SK-N-SH (cell line): Measurements from ENCODE around the gene ID1. TPM values are rescaled to one million over a fixed set of nuclear protein-coding genes. Genes with fewer than 3 reads are reported as not detected.
A peak's percentile ranks its signal among the peaks of the same experiment; 100 is the strongest.

Source experiments
- CTCF ChIA-PET: fragments of 300-600, 350-600 bp; formaldehyde crosslinking; extraction: SDS; loops from one replicate; lab custom pipeline; 2021; lab: Yijun Ruan, JAX
- POLR2A ChIA-PET: fragments of 350-600 bp; sonication (Branson Sonifier 250); formaldehyde crosslinking; extraction: SDS; loops from one replicate; lab custom pipeline; 2020; ENCODE audit warnings: antibody characterized with exemption, inconsistent platforms; lab: Yijun Ruan, JAX
- DNase-seq: peaks from one replicate; pipeline ENCODE4 v3.0.0; 2012
- H2AFZ ChIP-seq: fragments of 200-600 bp; sonication (generic); 2 replicates; pipeline ENCODE4 v1.8.1; 2016; ENCODE audit warnings: antibody characterized with exemption, mild to moderate bottlenecking, low read depth
- H3F3A ChIP-seq: fragments of 200-600 bp; sonication (generic); replicated peaks from 2 replicates; pipeline ENCODE3; 2016; ENCODE audit warnings: antibody characterized with exemption, mild to moderate bottlenecking; ENCODE audit not compliant: insufficient read depth
- H3K27ac ChIP-seq, 2 experiments: fragments of 200-500 bp in 1 of 2; fragments of 200-600 bp in 1 of 2; sonication (Bioruptor generic) in 1 of 2; sonication (generic), shearing (Covaris generic) in 1 of 2; 2 replicates each; pipeline versions ENCODE4 v1.5.1 to v1.6.1; 2014 to 2016; ENCODE audit warnings: low read depth in 2 of 2, inconsistent platforms in 1 of 2, low read length in 1 of 2, mild to moderate bottlenecking in 1 of 2, mixed read lengths in 1 of 2
- H3K27me3 ChIP-seq: fragments of 200-600 bp; sonication (generic), shearing (Covaris generic); 2 replicates; pipeline ENCODE4 v1.6.1; 2016; ENCODE audit warnings: mixed run types; ENCODE audit not compliant: insufficient read depth
- H3K36me3 ChIP-seq, 2 experiments: fragments of 200-500 bp in 1 of 2; fragments of 200-600 bp in 1 of 2; sonication (Bioruptor generic) in 1 of 2; sonication (generic) in 1 of 2; replicated peaks in 1 of 2; 2 replicates each; pipeline versions ENCODE3 to v1.5.1; 2014 to 2016; ENCODE audit warnings: low read length in 1 of 2, mild to moderate bottlenecking in 1 of 2; ENCODE audit not compliant: insufficient read depth in 2 of 2, control insufficient read depth in 1 of 2
- H3K4me1 ChIP-seq, 2 experiments: fragments of 200-500 bp in 1 of 2; fragments of 200-600 bp in 1 of 2; sonication (Bioruptor generic) in 1 of 2; sonication (generic), shearing (Covaris generic) in 1 of 2; 2 replicates each; pipeline versions ENCODE4 v1.5.1 to v1.6.1; 2014 to 2016; ENCODE audit warnings: low read depth in 1 of 2, low read length in 1 of 2, mixed run types in 1 of 2; ENCODE audit not compliant: insufficient read depth in 2 of 2, control insufficient read depth in 1 of 2
- H3K4me2 ChIP-seq: fragments of 200-600 bp; sonication (generic), shearing (Covaris generic); 2 replicates; pipeline ENCODE4 v1.6.1; 2017; ENCODE audit warnings: mixed run types
- H3K4me3 ChIP-seq, 2 experiments: fragments of 200-500 bp in 1 of 2; fragments of 200-600 bp in 1 of 2; sonication (Bioruptor generic) in 1 of 2; sonication (generic), shearing (Covaris generic) in 1 of 2; 2 replicates each; pipeline versions ENCODE4 v1.5.1 to v1.8.1; 2014 to 2016; ENCODE audit warnings: low read depth in 2 of 2, inconsistent platforms in 1 of 2, low read length in 1 of 2, mild to moderate bottlenecking in 1 of 2, mixed read lengths in 1 of 2, moderate library complexity in 1 of 2
- H3K79me2 ChIP-seq: fragments of 200-600 bp; sonication (generic); 2 replicates; pipeline ENCODE4 v1.8.1; 2017; ENCODE audit warnings: mild to moderate bottlenecking; ENCODE audit not compliant: insufficient read depth
- H3K9ac ChIP-seq: fragments of 200-600 bp; sonication (generic); 2 replicates; pipeline ENCODE4 v1.6.1; 2017; ENCODE audit warnings: mixed run types
- H3K9me2 ChIP-seq: fragments of 200-600 bp; sonication (generic); 2 replicates; pipeline ENCODE4 v1.6.1; 2017; ENCODE audit warnings: mixed run types
- H3K9me3 ChIP-seq: fragments of 200-600 bp; sonication (generic); 2 replicates; pipeline ENCODE4 v1.6.1; 2017; ENCODE audit warnings: mixed run types, mild to moderate bottlenecking, moderate library complexity
- H4K20me1 ChIP-seq: fragments of 200-600 bp; sonication (generic); 2 replicates; pipeline ENCODE4 v1.6.1; 2017; ENCODE audit warnings: mild to moderate bottlenecking, mixed run types; ENCODE audit not compliant: insufficient read depth
- CTCF ChIP-seq: fragments of 200-600 bp; sonication (generic); IDR thresholded peaks from 2 replicates; pipeline ENCODE4 v1.6.1; 2017; ENCODE audit warnings: antibody characterized with exemption, mild to moderate bottlenecking, moderate library complexity
- EZH2phosphoT487 ChIP-seq: fragments of 200-600 bp; sonication (generic); IDR thresholded peaks from 2 replicates; pipeline ENCODE4 v1.6.1; 2017; ENCODE audit warnings: low read depth, mixed run types, mild to moderate bottlenecking, antibody characterized with exemption, moderate library complexity, borderline replicate concordance
- FOXJ3 ChIP-seq: sonication (generic); formaldehyde crosslinking; IDR thresholded peaks from 2 replicates; pipeline ENCODE4 v1.5.1; 2020; ENCODE audit warnings: mild to moderate bottlenecking, missing genetic modification reagents
- FOXM1 ChIP-seq: IDR thresholded peaks from 2 replicates; pipeline ENCODE4 v1.4.0; 2012; ENCODE audit warnings: low read depth, mild to moderate bottlenecking
- GABPA ChIP-seq: IDR thresholded peaks from 2 replicates; pipeline ENCODE4 v1.4.0; 2012; ENCODE audit warnings: low read depth, mild to moderate bottlenecking
- GATA2 ChIP-seq: sonication (generic); formaldehyde crosslinking; IDR thresholded peaks from 2 replicates; pipeline ENCODE4 v1.5.0; 2020; ENCODE audit warnings: mild to moderate bottlenecking, missing genetic modification reagents
- IRF3 ChIP-seq: fragments of 150-350 bp; IDR thresholded peaks from 2 replicates; pipeline ENCODE4 v1.6.1; 2016; ENCODE audit warnings: mild to moderate bottlenecking, low read depth, low read length
- MEF2A ChIP-seq: IDR thresholded peaks from 2 replicates; pipeline ENCODE4 v1.4.0; 2012; ENCODE audit warnings: low read depth, borderline replicate concordance
- NFIC ChIP-seq: IDR thresholded peaks from 2 replicates; pipeline ENCODE4 v1.4.0; 2012; ENCODE audit warnings: borderline replicate concordance
- NRF1 ChIP-seq: IDR thresholded peaks from 2 replicates; pipeline ENCODE4 v1.6.1; 2012; ENCODE audit warnings: low read depth, mild to moderate bottlenecking, low read length
- POLR2AphosphoS5 ChIP-seq: IDR thresholded peaks from 2 replicates; pipeline ENCODE4 v1.6.1; 2012; ENCODE audit warnings: low read depth, low read length
- RCOR1 ChIP-seq: fragments of 150-350 bp; IDR thresholded peaks from 2 replicates; pipeline ENCODE4 v1.6.1; 2017; ENCODE audit warnings: antibody characterized with exemption, low read length
- RFX5 ChIP-seq: IDR thresholded peaks from 2 replicates; pipeline ENCODE4 v1.6.1; 2012; ENCODE audit warnings: mild to moderate bottlenecking, improper control_type of control experiment, low read length
- RXRA ChIP-seq: IDR thresholded peaks from 2 replicates; pipeline ENCODE4 v1.4.0; 2012; ENCODE audit warnings: low read depth, mild to moderate bottlenecking, borderline replicate concordance
- SIN3A ChIP-seq: IDR thresholded peaks from 2 replicates; pipeline ENCODE4 v1.6.1; 2012; ENCODE audit warnings: low read depth, mild to moderate bottlenecking, low read length, moderate library complexity, borderline replicate concordance
- SMC3 ChIP-seq: IDR thresholded peaks from 2 replicates; pipeline ENCODE4 v1.6.1; 2012; ENCODE audit warnings: low read depth, low read length, improper control_type of control experiment
- TCF12 ChIP-seq: IDR thresholded peaks from 2 replicates; pipeline ENCODE4 v1.4.0; 2012
- YY1 ChIP-seq: IDR thresholded peaks from 2 replicates; pipeline ENCODE4 v1.4.0; 2012; ENCODE audit warnings: low read depth, mild to moderate bottlenecking
- WGBS: methylation state at CpG from one replicate; pipeline ENCODE4 v1.1.6; 2017; ENCODE audit warnings: low lambda C conversion rate; 5-methylcytosine and 5-hydroxymethylcytosine counted together
- polyA plus RNA-seq, 3 experiments: library from polyadenylated mRNA; depleted of rRNA; stranded (reverse); fragments of >200 nt; gene quantifications; 2 replicates each; pipeline ENCODE4 v1.2.3, GENCODE V29; 2012
- TF ChIP-seq, protein P1 (sequence below): IDR thresholded peaks from 2 replicates; pipeline ENCODE4 v1.4.0; 2012; ENCODE audit warnings: low read depth
- TF ChIP-seq, protein P2 (sequence below): IDR thresholded peaks from 2 replicates; pipeline ENCODE4; 2012

The ID1 gene
- polyA plus RNA-seq, 1 of the 3 experiments (the other 2 are of a cell fraction) = 493 TPM

- Histone ChIP-seq H3K27me3 (no peaks in the 10 kb centered on the region), H3K36me3 (no peaks in the 10 kb centered on the region), H3K4me2 (no peak overlapping the region), H3K4me1 (peaks cover 0 to 18% of the 10 kb centered on the region in 2 experiments; a peak in 1 of 4 replicates), H3F3A (peaks cover 4% of the 10 kb centered on the region), H3K9me3 (no peaks in the 10 kb centered on the region), H3K9me2 (no peaks in the 10 kb centered on the region), H3K79me2 (no peaks in the 10 kb centered on the region), H3K4me3 (no peak overlapping the region), H4K20me1 (no peaks in the 10 kb centered on the region), H3K27ac (no peak overlapping the region; a peak in 1 of 4 replicates), H2AFZ (no peak overlapping the region), H3K9ac (no peak overlapping the region)
- TF ChIP-seq SIN3A = no peak
- no peak for TF ChIP-seq POLR2AphosphoS5
- no peak for TF ChIP-seq SMC3
- no peak for TF ChIP-seq GABPA
- no peak for TF ChIP-seq YY1
- no peak for TF ChIP-seq GATA2 (CRISPR knock-in tag)
- TF ChIP-seq TCF12 = no peak
- no peak for TF ChIP-seq FOXJ3 (CRISPR knock-in tag)
- no peak for TF ChIP-seq RFX5
- TF ChIP-seq NFIC = no peak
- TF ChIP-seq, protein P1, sequence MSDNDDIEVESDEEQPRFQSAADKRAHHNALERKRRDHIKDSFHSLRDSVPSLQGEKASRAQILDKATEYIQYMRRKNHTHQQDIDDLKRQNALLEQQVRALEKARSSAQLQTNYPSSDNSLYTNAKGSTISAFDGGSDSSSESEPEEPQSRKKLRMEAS = no peak
- TF ChIP-seq IRF3 = no peak
- TF ChIP-seq, protein P2, sequence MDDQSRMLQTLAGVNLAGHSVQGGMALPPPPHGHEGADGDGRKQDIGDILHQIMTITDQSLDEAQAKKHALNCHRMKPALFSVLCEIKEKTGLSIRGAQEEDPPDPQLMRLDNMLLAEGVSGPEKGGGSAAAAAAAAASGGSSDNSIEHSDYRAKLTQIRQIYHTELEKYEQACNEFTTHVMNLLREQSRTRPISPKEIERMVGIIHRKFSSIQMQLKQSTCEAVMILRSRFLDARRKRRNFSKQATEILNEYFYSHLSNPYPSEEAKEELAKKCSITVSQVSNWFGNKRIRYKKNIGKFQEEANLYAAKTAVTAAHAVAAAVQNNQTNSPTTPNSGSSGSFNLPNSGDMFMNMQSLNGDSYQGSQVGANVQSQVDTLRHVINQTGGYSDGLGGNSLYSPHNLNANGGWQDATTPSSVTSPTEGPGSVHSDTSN = no peak
- TF ChIP-seq MEF2A = no peak
- TF ChIP-seq EZH2phosphoT487 = no peak
- WGBS = 84% methylated on average over 14 of the region's 14 CpGs
- ChIA-PET POLR2A (interaction anchor here (0.8 to 2.7 kb wide), 4 partner anchors 26 to 91 kb away, joined by 3 to 12 read pairs (median 4); no protein-coding TSS in a partner anchor), CTCF (interaction anchor here (0.7 to 6.7 kb wide), 26 partner anchors 10 to 209 kb away, joined by 3 to 84 read pairs (median 4); partner anchors contain the start of genes BCL2L1 and ID1)
- DNase-seq = peak; percentile 60
Observed at GRCh38 chr20:31633339-31633914, 28.3 kb downstream of the ID1 start.

DNA sequence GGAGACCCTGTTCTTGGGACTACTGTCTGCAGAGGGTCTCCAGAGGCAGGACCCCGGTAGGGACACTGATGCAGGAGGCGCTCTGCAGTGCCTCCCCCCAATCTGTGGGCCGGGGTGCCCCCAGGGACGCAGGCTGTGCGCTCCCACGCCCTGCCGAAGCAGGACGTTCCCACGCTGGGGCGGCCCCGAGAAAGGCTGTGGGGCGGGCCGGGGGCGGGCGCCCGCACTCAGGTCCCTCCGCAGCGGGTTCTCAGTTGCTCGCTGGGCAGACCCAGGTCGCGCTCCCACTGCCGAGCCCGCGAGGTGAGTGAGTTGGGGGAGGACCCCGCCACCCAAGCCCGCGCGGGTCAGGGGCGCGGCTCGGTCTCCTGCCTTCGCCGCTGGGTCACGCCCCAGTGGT is 32.6 kb downstream of the ID1 start, which contains the start of gene COX4I2:
COX4I2 (plus strand) TSS at position 253 of the 400 bp plus-strand sequence. CDS start 1,106 bp downstream, outside the sequence.
- 66% methylated on average over 15 of the region's 34 CpGs for WGBS
- H3K9me3 ChIP-seq = no peaks in the 10 kb centered on the region
- TF ChIP-seq POLR2AphosphoS5 (no peak), FOXM1 (no peak), RFX5 (no peak), IRF3 (no peak), CTCF (no peak), NRF1 (no peak), RCOR1 (no peak), SMC3 (no peak), RXRA (no peak)
- TF ChIP-seq, protein P2 = no peak
- TF ChIP-seq, protein P1 = no peak
- TF ChIP-seq, all 33 proteins: peak for 0
- Histone ChIP-seq H3K36me3 (no peaks in the 10 kb centered on the region), H3K4me3 (no peak within 1 kb of the TSS), H3K9ac (no peak within 1 kb of the TSS), H3F3A (no peaks in the 10 kb centered on the region), H3K4me1 (peaks cover 0 to 31% of the 10 kb centered on the region in 2 experiments; a peak in 2 of 4 replicates), H2AFZ (no peak within 1 kb of the TSS), H3K9me2 (no peaks in the 10 kb centered on the region), H3K4me2 (no peak within 1 kb of the TSS), H4K20me1 (no peaks in the 10 kb centered on the region), H3K27ac (peak within 1 kb of the TSS in 1 of 2 experiments; percentile 88; a peak in 2 of 4 replicates), H3K79me2 (no peaks in the 10 kb centered on the region), H3K27me3 (no peaks in the 10 kb centered on the region)
- DNase-seq = peak; percentile 61
- CTCF ChIA-PET = interaction anchor here (1.5 to 3.9 kb wide), 3 partner anchors 16 to 25 kb away, joined by 6 to 21 read pairs (median 9); no protein-coding TSS in a partner anchor
- POLR2A ChIA-PET = no interaction called here
